Measurements from ENCODE around the gene PPIG.

Gene PPIG

GRCh38 chr2:169620509-169620908, 36.4 kb downstream of the PPIG start:
- TF ChIP-seq CTCF (conservative IDR thresholded peaks at IDR 0.05; ENCODE audit: control insufficient read depth, insufficient read depth, low read depth, low read length), result no peak
- no peak overlapping the region for H3K4me3 ChIP-seq (ENCODE audit: control insufficient read depth, low read depth, low read length)
- DNase-seq (ENCODE audit: low read depth), result no peak

- no peak for TF ChIP-seq CTCF (conservative IDR thresholded peaks at IDR 0.05; ENCODE audit: control insufficient read depth, insufficient read depth, low read depth, low read length)
- H3K4me3 ChIP-seq (ENCODE audit: control insufficient read depth, low read depth, low read length), result no peak overlapping the region
- DNase-seq (ENCODE audit: low read depth), result no peak
Observed at GRCh38 chr2:169623235-169623634, 39.1 kb downstream of the PPIG start.

GRCh38 chr2:169625781-169626180, 41.6 kb downstream of the PPIG start:
- no peak for DNase-seq (ENCODE audit: low read depth)
- no peak overlapping the region for H3K4me3 ChIP-seq (ENCODE audit: control insufficient read depth, low read depth, low read length)
- TF ChIP-seq CTCF (conservative IDR thresholded peaks at IDR 0.05; ENCODE audit: control insufficient read depth, insufficient read depth, low read depth, low read length), result no peak

GRCh38 chr2:169636440-169637097, 52.4 kb downstream of the PPIG start:
- no peak for DNase-seq (ENCODE audit: low read depth)
- no peak for TF ChIP-seq CTCF (conservative IDR thresholded peaks at IDR 0.05; ENCODE audit: control insufficient read depth, insufficient read depth, low read depth, low read length)
- H3K4me3 ChIP-seq (ENCODE audit: control insufficient read depth, low read depth, low read length), result no peak overlapping the region

- DNase-seq (ENCODE audit: low read depth), result peak; percentile 78
- no peak for TF ChIP-seq CTCF (conservative IDR thresholded peaks at IDR 0.05; ENCODE audit: control insufficient read depth, insufficient read depth, low read depth, low read length)
- H3K4me3 ChIP-seq (ENCODE audit: control insufficient read depth, low read depth, low read length), result no peak overlapping the region
Observed at GRCh38 chr2:169637620-169638019, 53.5 kb downstream of the PPIG start.

GRCh38 chr2:169640104-169640503, 56.0 kb downstream of the PPIG start:
- no peak overlapping the region for H3K4me3 ChIP-seq (ENCODE audit: control insufficient read depth, low read depth, low read length)
- TF ChIP-seq CTCF (conservative IDR thresholded peaks at IDR 0.05; ENCODE audit: control insufficient read depth, insufficient read depth, low read depth, low read length), result no peak
- no peak for DNase-seq (ENCODE audit: low read depth)

- TF ChIP-seq CTCF (conservative IDR thresholded peaks at IDR 0.05; ENCODE audit: control insufficient read depth, insufficient read depth, low read depth, low read length), result no peak
- no peak overlapping the region for H3K4me3 ChIP-seq (ENCODE audit: control insufficient read depth, low read depth, low read length)
- DNase-seq (ENCODE audit: low read depth), result no peak
Observed at GRCh38 chr2:169641464-169641863, 57.3 kb downstream of the PPIG start.

Data from fibroblast of mammary gland (primary cell).